NCI-H226 (cell line): ENCODE data around the gene RRAS2.
"Not testable (repeated sequence)": the region's sequence is repeated elsewhere in the genome, so short reads cannot be mapped to it uniquely, and the experiment has no call there.

ENCODE experiments used
- DNase-seq: peaks from one replicate; pipeline ENCODE4 v3.0.0-alpha.2; 2015

Gene RRAS2

GRCh38 chr11:14253421-14253820 is 105.6 kb downstream of the RRAS2 start:
- no peak for DNase-seq

GRCh38 chr11:14252501-14252900 is 106.5 kb downstream of the RRAS2 start:
- DNase-seq, result not testable (repeated sequence)

GRCh38 chr11:14251754-14252153 is 107.2 kb downstream of the RRAS2 start:
- no peak for DNase-seq

- DNase-seq, result peak; percentile 16
Measured at GRCh38 chr11:14249121-14249963, 109.6 kb downstream of the RRAS2 start.

GRCh38 chr11:14248580-14248981 is 110.4 kb downstream of the RRAS2 start:
- no peak for DNase-seq

- no peak for DNase-seq
Measured at GRCh38 chr11:14245444-14245843, 113.5 kb downstream of the RRAS2 start.

- DNase-seq, result no peak
Measured at GRCh38 chr11:14244926-14245325, 114.1 kb downstream of the RRAS2 start.

- DNase-seq, result no peak
Measured at GRCh38 chr11:14242733-14243132, 116.2 kb downstream of the RRAS2 start.

- DNase-seq, result no peak
Measured at GRCh38 chr11:14242187-14242586, 116.8 kb downstream of the RRAS2 start.

- no peak for DNase-seq
Measured at GRCh38 chr11:14240951-14241350, 118.0 kb downstream of the RRAS2 start.

- DNase-seq, result no peak
Measured at GRCh38 chr11:14240221-14240620, 118.8 kb downstream of the RRAS2 start.

- no peak for DNase-seq
Measured at GRCh38 chr11:14237444-14237961, 121.5 kb downstream of the RRAS2 start.

- no peak for DNase-seq
Measured at GRCh38 chr11:14235701-14236100, 123.3 kb downstream of the RRAS2 start.

- no peak for DNase-seq
Measured at GRCh38 chr11:14234446-14234845, 124.5 kb downstream of the RRAS2 start.

GRCh38 chr11:14232652-14233051 is 126.3 kb downstream of the RRAS2 start:
- no peak for DNase-seq

GRCh38 chr11:14230407-14230806 is 128.6 kb downstream of the RRAS2 start:
- DNase-seq, result no peak

GRCh38 chr11:14229472-14229871 is 129.5 kb downstream of the RRAS2 start:
- DNase-seq, result no peak

GRCh38 chr11:14228356-14228755 is 130.6 kb downstream of the RRAS2 start:
- DNase-seq, result no peak
